Measurements from ENCODE around the gene VCL. TPM values are rescaled to one million over a fixed set of nuclear protein-coding genes. Genes with fewer than 3 reads are reported as not detected.
A peak's percentile ranks its signal among the peaks of the same experiment; 100 is the strongest.

The VCL gene
- polyA plus RNA-seq, 1 of the 3 experiments (the other 2 are of a cell fraction): 147 TPM

- no peak for DNase-seq
- Histone ChIP-seq H3K9me2 (no peaks in the 10 kb centered on the region), H3K4me1 (ENCODE audit: control insufficient read depth in 1 of 2, insufficient read depth in 2 of 2, low read depth in 1 of 2, low read length in 1 of 2) (peaks cover 0 to 39% of the 10 kb centered on the region in 2 experiments; a peak in 2 of 4 replicates), H3K4me2 (no peak overlapping the region), H3K4me3 (ENCODE audit: low read depth in 2 of 2, low read length in 1 of 2) (no peak overlapping the region), H3K79me2 (ENCODE audit: insufficient read depth) (peaks cover 100% of the 10 kb centered on the region), H2AFZ (ENCODE audit: low read depth) (no peak overlapping the region), H3K9ac (no peak overlapping the region), H3K27me3 (ENCODE audit: insufficient read depth) (no peaks in the 10 kb centered on the region), H3K9me3 (no peaks in the 10 kb centered on the region), H3F3A (replicated peaks; ENCODE audit: insufficient read depth) (peaks cover 42% of the 10 kb centered on the region), H4K20me1 (ENCODE audit: insufficient read depth) (peaks cover 69% of the 10 kb centered on the region), H3K36me3 (replicated peaks in 1 of 2; ENCODE audit: control insufficient read depth in 1 of 2, insufficient read depth in 2 of 2, low read length in 1 of 2) (peaks cover 3 to 33% of the 10 kb centered on the region in 2 experiments), H3K27ac (ENCODE audit: low read depth in 2 of 2, low read length in 1 of 2) (peak overlapping the region in 1 of 2 experiments; percentile 57; a peak in 2 of 4 replicates)
- ChIA-PET CTCF (interaction anchor here (0.8 to 2.0 kb wide), 5 partner anchors 8 to 148 kb away, joined by 3 to 7 read pairs (median 4); no protein-coding TSS in a partner anchor), POLR2A (no interaction called here)
- no peak for TF ChIP-seq MEF2A (IDR thresholded peaks at IDR 0.05; ENCODE audit: borderline replicate concordance, low read depth)
- no peak for TF ChIP-seq REST (IDR thresholded peaks at IDR 0.05; ENCODE audit: low read depth, low read length)
- TF ChIP-seq SIN3A (IDR thresholded peaks at IDR 0.05; ENCODE audit: borderline replicate concordance, low read depth, low read length): no peak
- TF ChIP-seq USF2 (IDR thresholded peaks at IDR 0.05; ENCODE audit: borderline replicate concordance, low read depth, low read length): no peak
- TF ChIP-seq RAD21 (IDR thresholded peaks at IDR 0.05; ENCODE audit: low read length): no peak
- no peak for TF ChIP-seq POLR2AphosphoS5 (IDR thresholded peaks at IDR 0.05; ENCODE audit: low read depth, low read length)
- TF ChIP-seq MXI1 (IDR thresholded peaks at IDR 0.05; ENCODE audit: low read depth, low read length): no peak
- no peak for TF ChIP-seq ZBTB33 (IDR thresholded peaks at IDR 0.05; ENCODE audit: borderline replicate concordance, low read depth)
- no peak for TF ChIP-seq NRF1 (IDR thresholded peaks at IDR 0.05; ENCODE audit: low read depth, low read length)
- no peak for TF ChIP-seq RFX5 (IDR thresholded peaks at IDR 0.05; ENCODE audit: low read length)
- no peak for TF ChIP-seq FOXJ3 (CRISPR knock-in tag; IDR thresholded peaks at IDR 0.05)
- TF ChIP-seq IRF3 (IDR thresholded peaks at IDR 0.05; ENCODE audit: low read depth, low read length): no peak
- 83% methylated on average over 2 of the region's 2 CpGs for WGBS (ENCODE audit: low lambda C conversion rate)
Observed at GRCh38 chr10:74034301-74034700, 36.4 kb downstream of the VCL start.

All from SK-N-SH (cell line).